GM19023 (cell line): Measurements from ENCODE around the gene ZFP28.

Experiments used
- ATAC-seq: cut with Tn5 transposase; IDR thresholded peaks from one replicate; pipeline ENCODE4 v1.9.1; 2021; ENCODE audit warnings: mild to moderate bottlenecking, moderate library complexity; ENCODE audit not compliant: unreplicated experiment

The ZFP28 gene

GRCh38 chr19:56594783-56595547, 56.2 kb downstream of the ZFP28 start, which contains the start of gene ZNF71:
Gene ZNF71 (plus strand): TSS chr19:56595302. CDS start chr19:56601559, 6,257 bp downstream.
- ATAC-seq: peak; percentile 88

GRCh38 chr19:56595548-56595899, 56.8 kb downstream of the ZFP28 start:
- no peak for ATAC-seq

- ATAC-seq: no peak
Measured at GRCh38 chr19:56596676-56597075, 57.9 kb downstream of the ZFP28 start.

GRCh38 chr19:56597696-56598095, 58.9 kb downstream of the ZFP28 start:
- no peak for ATAC-seq

GRCh38 chr19:56601375-56601774, 62.6 kb downstream of the ZFP28 start:
- ATAC-seq: no peak

- no peak for ATAC-seq
Measured at GRCh38 chr19:56603829-56604228, 65.1 kb downstream of the ZFP28 start.
